ENCODE measurements around the gene RCOR1. TPM values are rescaled to one million over a fixed set of nuclear protein-coding genes. Genes with fewer than 3 reads are reported as not detected.
"Not testable (repeated sequence)": the region's sequence is repeated elsewhere in the genome, so short reads cannot be mapped to it uniquely, and the experiment has no call there.

Gene RCOR1
- polyA plus RNA-seq, 1 donor (not counting 4 experiments of a cell fraction or from before 2014, with no cell fraction given): 27.0 TPM

GRCh38 chr14:102575160-102575845, 17.1 kb upstream of the RCOR1 start:
- Histone ChIP-seq H4K20me1 (ENCODE audit: control insufficient read depth, extremely low read depth, insufficient read depth, low read length) (no peaks in the 10 kb centered on the region), H3K27ac (ENCODE audit: control insufficient read depth, insufficient read depth, low read length) (no peak overlapping the region), H3K4me2 (ENCODE audit: control insufficient read depth, extremely low read depth, insufficient read depth, low read depth, low read length) (no peak overlapping the region), H3K4me1 (ENCODE audit: control insufficient read depth, extremely low read depth, insufficient read depth, low read length) (peaks cover 7% of the 10 kb centered on the region), H3K9me3 (ENCODE audit: control insufficient read depth, low read depth, low read length) (no peaks in the 10 kb centered on the region), H3K9ac (ENCODE audit: control insufficient read depth, extremely low read depth, insufficient read depth, low read length) (no peak overlapping the region), H3K36me3 (ENCODE audit: control insufficient read depth in 2 of 2, extremely low read depth in 1 of 2, insufficient read depth in 2 of 2, low read length in 2 of 2) (no peaks in the 10 kb centered on the region), H2AFZ (ENCODE audit: control insufficient read depth, low read length) (no peak overlapping the region), H3K9me1 (ENCODE audit: control insufficient read depth, extremely low read depth, insufficient read depth, low read length) (no peaks in the 10 kb centered on the region), H3K79me2 (ENCODE audit: control insufficient read depth, insufficient read depth, low read length) (no peaks in the 10 kb centered on the region), H3K27me3 (ENCODE audit: control insufficient read depth, extremely low read depth, insufficient read depth, low read length) (no peaks in the 10 kb centered on the region), H3K4me3 (ENCODE audit: control insufficient read depth in 2 of 3, extremely low read depth in 1 of 3, insufficient read depth in 2 of 3, low read depth in 1 of 3, low read length in 3 of 3) (no peak overlapping the region)
- TF ChIP-seq CTCF (optimal IDR thresholded peaks at IDR 0.05 in 1 of 3, IDR thresholded peaks at IDR 0.05 in 1 of 3, conservative IDR thresholded peaks at IDR 0.05 in 1 of 3; ENCODE audit: extremely low read depth in 1 of 3, insufficient read depth in 2 of 3, low read length in 3 of 3) (no peak), EZH2 (IDR thresholded peaks at IDR 0.05; ENCODE audit: low read length) (no peak)
- DNase-seq (ENCODE audit: low read depth, low spot score): no peak
- no peak for FAIRE-seq
- dilution Hi-C loops (cut with MboI; ENCODE audit: extremely low pct_ligation_motif_present, low sequenced_read_pairs): no loop called here

- H3K9me1 ChIP-seq (ENCODE audit: control insufficient read depth, extremely low read depth, insufficient read depth, low read length); H3K9me3 ChIP-seq (ENCODE audit: control insufficient read depth, low read depth, low read length); H3K27ac ChIP-seq (ENCODE audit: control insufficient read depth, insufficient read depth, low read length); H3K4me3 ChIP-seq (ENCODE audit: control insufficient read depth in 2 of 3, extremely low read depth in 1 of 3, insufficient read depth in 2 of 3, low read depth in 1 of 3, low read length in 3 of 3); H3K9ac ChIP-seq (ENCODE audit: control insufficient read depth, extremely low read depth, insufficient read depth, low read length); dilution Hi-C loops (cut with MboI; ENCODE audit: extremely low pct_ligation_motif_present, low sequenced_read_pairs); H3K79me2 ChIP-seq (ENCODE audit: control insufficient read depth, insufficient read depth, low read length); FAIRE-seq; DNase-seq (ENCODE audit: low read depth, low spot score); H3K4me1 ChIP-seq (ENCODE audit: control insufficient read depth, extremely low read depth, insufficient read depth, low read length); H2AFZ ChIP-seq (ENCODE audit: control insufficient read depth, low read length); H3K4me2 ChIP-seq (ENCODE audit: control insufficient read depth, extremely low read depth, insufficient read depth, low read depth, low read length); H3K36me3 ChIP-seq (ENCODE audit: control insufficient read depth in 2 of 2, extremely low read depth in 1 of 2, insufficient read depth in 2 of 2, low read length in 2 of 2); H3K27me3 ChIP-seq (ENCODE audit: control insufficient read depth, extremely low read depth, insufficient read depth, low read length); H4K20me1 ChIP-seq (ENCODE audit: control insufficient read depth, extremely low read depth, insufficient read depth, low read length): not testable (repeated sequence)
Observed at GRCh38 chr14:102575846-102576428, 16.5 kb upstream of the RCOR1 start.

Measured in keratinocyte (primary cell).